ENCODE measurements around the gene PPP2R2C. TPM values are rescaled to one million over a fixed set of nuclear protein-coding genes. Genes with fewer than 3 reads are reported as not detected.

PPP2R2C gene
- total RNA-seq, 2 donors from 2014 or later, result 0.05 to 0.35 TPM

- Histone ChIP-seq H3K36me3 (no peaks in the 10 kb centered on the region), H3K4me1 (no peaks in the 10 kb centered on the region), H3K9ac (ENCODE audit: low read depth in 2 of 2, low read length in 2 of 2) (no peak overlapping the region), H3K4me3 (no peak overlapping the region), H3K27me3 (no peaks in the 10 kb centered on the region), H3K27ac (no peak overlapping the region), H3K9me3 (no peaks in the 10 kb centered on the region)
- DNase-seq, result no peak
- no peak for TF ChIP-seq CTCF (IDR thresholded peaks at IDR 0.05)
- intact Hi-C loops (cut with DNase I), result no loop called here
Measured at GRCh38 chr4:6371271-6371670, 101.1 kb downstream of the PPP2R2C start.

DNA sequence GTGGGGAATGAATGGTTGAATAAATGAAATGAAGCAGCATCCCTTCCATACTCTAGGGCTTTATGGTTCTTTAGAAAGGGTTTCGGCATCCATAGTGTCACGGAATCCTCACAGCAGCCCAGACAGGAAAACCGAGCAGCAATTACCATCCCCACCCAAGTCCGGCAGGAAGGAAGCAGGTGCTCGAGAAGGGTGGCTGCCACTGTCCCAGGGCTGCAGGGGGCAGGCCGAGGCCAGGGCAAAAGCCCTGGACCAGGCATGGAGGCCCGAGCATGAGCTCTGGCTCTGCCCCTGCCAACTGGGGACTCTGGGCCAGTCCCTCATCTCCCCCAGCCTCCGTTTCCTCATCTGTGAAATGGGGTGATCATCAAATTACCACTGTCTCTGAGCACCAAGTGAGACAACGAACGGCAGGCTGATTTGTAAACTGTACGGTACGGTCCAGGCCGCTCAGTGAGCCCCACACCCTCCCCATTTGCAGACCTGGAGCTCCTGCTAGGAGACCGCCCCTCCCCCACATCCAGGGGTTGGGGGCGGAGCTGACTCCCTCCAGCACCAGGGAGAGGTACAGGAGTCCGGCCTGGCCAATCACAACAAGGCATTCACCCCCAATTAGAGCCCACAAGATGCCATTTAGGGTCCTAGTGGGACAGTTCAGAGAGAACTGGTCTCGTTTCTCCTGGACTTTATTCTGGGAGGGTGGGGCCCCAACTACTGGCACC lies 102.3 kb downstream of the PPP2R2C start:
- no peak for DNase-seq
- TF ChIP-seq CTCF (IDR thresholded peaks at IDR 0.05), result no peak
- H3K36me3 ChIP-seq, result no peaks in the 10 kb centered on the region
- H3K9me3 ChIP-seq, result no peaks in the 10 kb centered on the region
- H3K4me3 ChIP-seq, result no peak overlapping the region
- no peaks in the 10 kb centered on the region for H3K27me3 ChIP-seq
- H3K27ac ChIP-seq, result no peak overlapping the region
- H3K4me1 ChIP-seq, result no peaks in the 10 kb centered on the region
- no peak overlapping the region for H3K9ac ChIP-seq (ENCODE audit: low read depth in 2 of 2, low read length in 2 of 2)
- intact Hi-C loops (cut with DNase I), result no loop called here

GRCh38 chr4:6369511-6369910 lies 102.9 kb downstream of the PPP2R2C start:
- Histone ChIP-seq H3K4me3 (no peak overlapping the region), H3K4me1 (no peaks in the 10 kb centered on the region), H3K27ac (no peak overlapping the region), H3K9me3 (no peaks in the 10 kb centered on the region), H3K9ac (ENCODE audit: low read depth in 2 of 2, low read length in 2 of 2) (no peak overlapping the region), H3K27me3 (no peaks in the 10 kb centered on the region), H3K36me3 (no peaks in the 10 kb centered on the region)
- TF ChIP-seq CTCF (IDR thresholded peaks at IDR 0.05), result no peak
- intact Hi-C loops (cut with DNase I), result no loop called here
- no peak for DNase-seq

- intact Hi-C loops (cut with DNase I), result no loop called here
- TF ChIP-seq CTCF (IDR thresholded peaks at IDR 0.05), result no peak
- Histone ChIP-seq H3K36me3 (no peaks in the 10 kb centered on the region), H3K27me3 (no peaks in the 10 kb centered on the region), H3K9me3 (no peaks in the 10 kb centered on the region), H3K4me3 (no peak overlapping the region), H3K4me1 (no peaks in the 10 kb centered on the region), H3K9ac (ENCODE audit: low read depth in 2 of 2, low read length in 2 of 2) (no peak overlapping the region), H3K27ac (no peak overlapping the region)
- DNase-seq, result no peak
Measured at GRCh38 chr4:6369035-6369434, 103.4 kb downstream of the PPP2R2C start.

DNA sequence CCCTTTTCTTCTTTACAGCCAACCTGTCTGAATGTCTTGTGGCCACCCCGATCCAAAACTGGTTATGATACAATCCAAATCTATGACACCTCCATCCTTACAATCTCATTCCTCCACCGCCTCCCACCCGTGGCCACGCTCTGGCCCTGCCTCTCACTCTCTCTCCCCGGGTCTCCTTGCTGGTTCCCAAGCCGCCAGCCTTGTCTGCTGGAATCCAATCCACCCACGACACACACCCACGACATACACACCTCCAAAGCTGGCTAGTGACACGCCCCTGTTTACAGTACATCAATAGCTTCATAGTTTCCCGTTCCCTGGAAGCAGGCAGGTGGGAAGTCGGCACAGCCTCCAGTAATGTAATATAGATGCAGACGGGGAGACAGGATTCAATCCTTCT lies 103.8 kb downstream of the PPP2R2C start:
- Histone ChIP-seq H3K4me1 (no peaks in the 10 kb centered on the region), H3K36me3 (no peaks in the 10 kb centered on the region), H3K9me3 (no peaks in the 10 kb centered on the region), H3K27me3 (no peaks in the 10 kb centered on the region), H3K4me3 (no peak overlapping the region), H3K27ac (no peak overlapping the region), H3K9ac (ENCODE audit: low read depth in 2 of 2, low read length in 2 of 2) (no peak overlapping the region)
- no peak for DNase-seq
- TF ChIP-seq CTCF (IDR thresholded peaks at IDR 0.05), result no peak
- intact Hi-C loops (cut with DNase I), result no loop called here
